WTC11 (cell line): Measurements from ENCODE around the gene XAGE1A. TPM values are rescaled to one million over a fixed set of nuclear protein-coding genes. Genes with fewer than 3 reads are reported as not detected.

Experiments used
- ATAC-seq: fragments of 200-7000 bp; cut with Tn5 transposase; 2 replicates; pipeline ENCODE4 v1.10.0; 2021; ENCODE audit warnings: mild to moderate bottlenecking, moderate library complexity
- CTCF ChIA-PET: fragments of 300-600 bp; sonication (Branson Sonifier 250); formaldehyde crosslinking; loops from one replicate; lab custom pipeline; 2021; ENCODE audit warnings: antibody characterized with exemption; lab: Charles Lee
- POLR2A ChIA-PET: fragments of 350-600 bp; sonication (Branson Sonifier 250); formaldehyde crosslinking; loops from one replicate; lab custom pipeline; 2021; ENCODE audit warnings: antibody characterized with exemption; lab: Charles Lee
- DNase-seq: peaks from one replicate; pipeline ENCODE4 v3.0.0; 2021; ENCODE audit warnings: low spot score
- H3K27ac Mint-ChIP-seq: 2 replicates; pipeline ENCODE4 v1.8.0; 2021; ENCODE audit warnings: mixed read lengths
- H3K27me3 Mint-ChIP-seq: 2 replicates; pipeline ENCODE4 v1.8.0; 2021; ENCODE audit warnings: low read depth, mild to moderate bottlenecking, moderate library complexity, mixed read lengths
- H3K36me3 Mint-ChIP-seq: 2 replicates; pipeline ENCODE4 v1.8.0; 2021; ENCODE audit warnings: mixed read lengths
- H3K4me1 Mint-ChIP-seq: 2 replicates; pipeline ENCODE4 v1.8.0; 2022; ENCODE audit warnings: mixed read lengths
- H3K4me3 Mint-ChIP-seq: 2 replicates; pipeline ENCODE4 v1.8.0; 2021; ENCODE audit warnings: mild to moderate bottlenecking, moderate library complexity, mixed read lengths
- H3K9me3 Mint-ChIP-seq: 2 replicates; pipeline ENCODE4 v1.8.0; 2021; ENCODE audit warnings: mixed read lengths
- ATF1 ChIP-seq: sonication (generic); formaldehyde crosslinking; IDR thresholded peaks from 2 replicates; pipeline ENCODE4 v1.8.1; 2023; ENCODE audit warnings: mild to moderate bottlenecking, moderate library complexity, missing genetic modification reagents
- ATF3 ChIP-seq: sonication (generic); formaldehyde crosslinking; conservative IDR thresholded peaks from 2 replicates; pipeline ENCODE4 v1.8.1; 2022; ENCODE audit warnings: mild to moderate bottlenecking, missing genetic modification reagents
- CREM ChIP-seq: sonication (generic); formaldehyde crosslinking; IDR thresholded peaks from 2 replicates; pipeline ENCODE4 v1.8.1; 2022; ENCODE audit warnings: mild to moderate bottlenecking, missing genetic modification reagents, moderate library complexity
- ETV6 ChIP-seq: sonication (generic); formaldehyde crosslinking; IDR thresholded peaks from 2 replicates; pipeline ENCODE4 v1.8.1; 2022; ENCODE audit warnings: mild to moderate bottlenecking, missing genetic modification reagents
- FOXP1 ChIP-seq: sonication (generic); formaldehyde crosslinking; IDR thresholded peaks from 2 replicates; pipeline ENCODE4 v1.8.0; 2022; ENCODE audit warnings: missing genetic modification reagents, mild to moderate bottlenecking, moderate library complexity, borderline replicate concordance
- MAX ChIP-seq: sonication (generic); formaldehyde crosslinking; IDR thresholded peaks from 2 replicates; pipeline ENCODE4 v1.8.0; 2022; ENCODE audit warnings: mild to moderate bottlenecking, missing genetic modification reagents
- MXD4 ChIP-seq: fragments of 250-450 bp; sonication (Bioruptor Pico); IDR thresholded peaks from 2 replicates; pipeline ENCODE4 v1.8.0; 2021; ENCODE audit warnings: mild to moderate bottlenecking, moderate library complexity, borderline replicate concordance
- NFATC4 ChIP-seq: fragments of 250-450 bp; sonication (Bioruptor Pico); IDR thresholded peaks from 2 replicates; pipeline ENCODE4 v1.9.0; 2021; ENCODE audit warnings: mild to moderate bottlenecking
- SP1 ChIP-seq: sonication (generic); formaldehyde crosslinking; conservative IDR thresholded peaks from 2 replicates; pipeline ENCODE4 v1.8.1; 2022; ENCODE audit warnings: missing genetic modification reagents
- TCF7 ChIP-seq: sonication (generic); formaldehyde crosslinking; IDR thresholded peaks from 2 replicates; pipeline ENCODE4 v1.8.0; 2022; ENCODE audit warnings: mild to moderate bottlenecking, low read depth, missing genetic modification reagents, moderate library complexity
- ZBTB21 ChIP-seq: sonication (generic); formaldehyde crosslinking; IDR thresholded peaks from 2 replicates; pipeline ENCODE4 v1.8.1; 2023; ENCODE audit warnings: mild to moderate bottlenecking, missing genetic modification reagents, borderline replicate concordance
- ZNF138 ChIP-seq: sonication (generic); formaldehyde crosslinking; conservative IDR thresholded peaks from 2 replicates; pipeline ENCODE4 v1.8.1; 2022; ENCODE audit warnings: mild to moderate bottlenecking, moderate library complexity, missing genetic modification reagents
- ZNF263 ChIP-seq: sonication (generic); formaldehyde crosslinking; IDR thresholded peaks from 2 replicates; pipeline ENCODE4 v1.8.1; 2022; ENCODE audit warnings: low read depth, mild to moderate bottlenecking, moderate library complexity, missing genetic modification reagents
- ZNF512 ChIP-seq: sonication (generic); formaldehyde crosslinking; IDR thresholded peaks from 2 replicates; pipeline ENCODE4 v1.8.1; 2022; ENCODE audit warnings: missing genetic modification reagents, borderline replicate concordance
- ZNF532 ChIP-seq: fragments of 250-450 bp; sonication (Bioruptor Pico); IDR thresholded peaks from 2 replicates; pipeline ENCODE4 v1.9.0; 2021; ENCODE audit warnings: mild to moderate bottlenecking, borderline replicate concordance
- total RNA-seq: library from RNA; stranded (reverse); gene quantifications from 3 replicates; pipeline ENCODE4 v1.2.3, GENCODE V29; 2021
- TF ChIP-seq, protein P1 (sequence below): sonication (generic); formaldehyde crosslinking; IDR thresholded peaks from 2 replicates; pipeline ENCODE4 v1.8.0; 2022; ENCODE audit warnings: mild to moderate bottlenecking, missing genetic modification reagents
- TF ChIP-seq, protein P2 (sequence below): sonication (generic); formaldehyde crosslinking; IDR thresholded peaks from 2 replicates; pipeline ENCODE4 v1.8.1; 2023; ENCODE audit warnings: mild to moderate bottlenecking, missing genetic modification reagents, borderline replicate concordance
- TF ChIP-seq, protein P3 (sequence below): sonication (generic); formaldehyde crosslinking; IDR thresholded peaks from 2 replicates; pipeline ENCODE4 v1.8.0; 2023; ENCODE audit warnings: mild to moderate bottlenecking, missing genetic modification reagents

Gene XAGE1A
- total RNA-seq, 1 experiment from 2014 or later = not detected

- H3K4me1 Mint-ChIP-seq = peaks cover 8% of the 10 kb centered on the region; the same call in 1 of the 2 replicates
- no peaks in the 10 kb centered on the region for H3K9me3 Mint-ChIP-seq
- H3K4me3 Mint-ChIP-seq = no peak overlapping the region
- ChIA-PET CTCF (no interaction called here), POLR2A (no interaction called here)
- no peaks in the 10 kb centered on the region for H3K36me3 Mint-ChIP-seq
- ATAC-seq (no peak), DNase-seq (no peak)
- no peaks in the 10 kb centered on the region; the same call in 1 of the 2 replicates for H3K27me3 Mint-ChIP-seq
- no peak overlapping the region for H3K27ac Mint-ChIP-seq
- TF ChIP-seq ETV6 (CRISPR knock-in tag) (no peak), ZBTB21 (CRISPR knock-in tag) (no peak), ZNF138 (no peak), FOXP1 (CRISPR knock-in tag) (no peak), ATF3 (CRISPR knock-in tag) (no peak), SP1 (CRISPR knock-in tag) (no peak), TCF7 (CRISPR knock-in tag) (no peak), ZNF532 (CRISPR knock-in tag) (no peak), ATF1 (CRISPR knock-in tag) (no peak), ZNF263 (CRISPR knock-in tag) (no peak)
- TF ChIP-seq, protein P1, sequence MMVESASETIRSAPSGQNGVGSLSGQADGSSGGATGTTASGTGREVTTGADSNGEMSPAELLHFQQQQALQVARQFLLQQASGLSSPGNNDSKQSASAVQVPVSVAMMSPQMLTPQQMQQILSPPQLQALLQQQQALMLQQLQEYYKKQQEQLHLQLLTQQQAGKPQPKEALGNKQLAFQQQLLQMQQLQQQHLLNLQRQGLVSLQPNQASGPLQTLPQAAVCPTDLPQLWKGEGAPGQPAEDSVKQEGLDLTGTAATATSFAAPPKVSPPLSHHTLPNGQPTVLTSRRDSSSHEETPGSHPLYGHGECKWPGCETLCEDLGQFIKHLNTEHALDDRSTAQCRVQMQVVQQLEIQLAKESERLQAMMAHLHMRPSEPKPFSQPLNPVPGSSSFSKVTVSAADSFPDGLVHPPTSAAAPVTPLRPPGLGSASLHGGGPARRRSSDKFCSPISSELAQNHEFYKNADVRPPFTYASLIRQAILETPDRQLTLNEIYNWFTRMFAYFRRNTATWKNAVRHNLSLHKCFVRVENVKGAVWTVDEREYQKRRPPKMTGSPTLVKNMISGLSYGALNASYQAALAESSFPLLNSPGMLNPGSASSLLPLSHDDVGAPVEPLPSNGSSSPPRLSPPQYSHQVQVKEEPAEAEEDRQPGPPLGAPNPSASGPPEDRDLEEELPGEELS (CRISPR knock-in tag) = no peak
These were observed 46.7 kb downstream of the XAGE1A start for GRCh38 chrX:52542311-52542710.

- POLR2A ChIA-PET = no interaction called here
- no peak for ATAC-seq
- Mint-ChIP-seq H3K4me3 (no peak overlapping the region), H3K4me1 (peaks cover 8% of the 10 kb centered on the region; the same call in 1 of the 2 replicates), H3K36me3 (no peaks in the 10 kb centered on the region), H3K27me3 (no peaks in the 10 kb centered on the region; the same call in 1 of the 2 replicates), H3K9me3 (no peaks in the 10 kb centered on the region), H3K27ac (no peak overlapping the region)
- no peak for DNase-seq
- CTCF ChIA-PET = interaction anchor here (0.8 kb wide), 1 partner anchor 18 kb away, joined by 3 read pairs; no protein-coding TSS in a partner anchor
- no peak for TF ChIP-seq CREM
- TF ChIP-seq ZNF512 (CRISPR knock-in tag) = no peak
- TF ChIP-seq, protein P2, sequence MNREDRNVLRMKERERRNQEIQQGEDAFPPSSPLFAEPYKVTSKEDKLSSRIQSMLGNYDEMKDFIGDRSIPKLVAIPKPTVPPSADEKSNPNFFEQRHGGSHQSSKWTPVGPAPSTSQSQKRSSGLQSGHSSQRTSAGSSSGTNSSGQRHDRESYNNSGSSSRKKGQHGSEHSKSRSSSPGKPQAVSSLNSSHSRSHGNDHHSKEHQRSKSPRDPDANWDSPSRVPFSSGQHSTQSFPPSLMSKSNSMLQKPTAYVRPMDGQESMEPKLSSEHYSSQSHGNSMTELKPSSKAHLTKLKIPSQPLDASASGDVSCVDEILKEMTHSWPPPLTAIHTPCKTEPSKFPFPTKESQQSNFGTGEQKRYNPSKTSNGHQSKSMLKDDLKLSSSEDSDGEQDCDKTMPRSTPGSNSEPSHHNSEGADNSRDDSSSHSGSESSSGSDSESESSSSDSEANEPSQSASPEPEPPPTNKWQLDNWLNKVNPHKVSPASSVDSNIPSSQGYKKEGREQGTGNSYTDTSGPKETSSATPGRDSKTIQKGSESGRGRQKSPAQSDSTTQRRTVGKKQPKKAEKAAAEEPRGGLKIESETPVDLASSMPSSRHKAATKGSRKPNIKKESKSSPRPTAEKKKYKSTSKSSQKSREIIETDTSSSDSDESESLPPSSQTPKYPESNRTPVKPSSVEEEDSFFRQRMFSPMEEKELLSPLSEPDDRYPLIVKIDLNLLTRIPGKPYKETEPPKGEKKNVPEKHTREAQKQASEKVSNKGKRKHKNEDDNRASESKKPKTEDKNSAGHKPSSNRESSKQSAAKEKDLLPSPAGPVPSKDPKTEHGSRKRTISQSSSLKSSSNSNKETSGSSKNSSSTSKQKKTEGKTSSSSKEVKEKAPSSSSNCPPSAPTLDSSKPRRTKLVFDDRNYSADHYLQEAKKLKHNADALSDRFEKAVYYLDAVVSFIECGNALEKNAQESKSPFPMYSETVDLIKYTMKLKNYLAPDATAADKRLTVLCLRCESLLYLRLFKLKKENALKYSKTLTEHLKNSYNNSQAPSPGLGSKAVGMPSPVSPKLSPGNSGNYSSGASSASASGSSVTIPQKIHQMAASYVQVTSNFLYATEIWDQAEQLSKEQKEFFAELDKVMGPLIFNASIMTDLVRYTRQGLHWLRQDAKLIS = no peak
- no peak for TF ChIP-seq MXD4 (CRISPR knock-in tag)
- TF ChIP-seq ZNF138 = no peak
- TF ChIP-seq, protein P3, sequence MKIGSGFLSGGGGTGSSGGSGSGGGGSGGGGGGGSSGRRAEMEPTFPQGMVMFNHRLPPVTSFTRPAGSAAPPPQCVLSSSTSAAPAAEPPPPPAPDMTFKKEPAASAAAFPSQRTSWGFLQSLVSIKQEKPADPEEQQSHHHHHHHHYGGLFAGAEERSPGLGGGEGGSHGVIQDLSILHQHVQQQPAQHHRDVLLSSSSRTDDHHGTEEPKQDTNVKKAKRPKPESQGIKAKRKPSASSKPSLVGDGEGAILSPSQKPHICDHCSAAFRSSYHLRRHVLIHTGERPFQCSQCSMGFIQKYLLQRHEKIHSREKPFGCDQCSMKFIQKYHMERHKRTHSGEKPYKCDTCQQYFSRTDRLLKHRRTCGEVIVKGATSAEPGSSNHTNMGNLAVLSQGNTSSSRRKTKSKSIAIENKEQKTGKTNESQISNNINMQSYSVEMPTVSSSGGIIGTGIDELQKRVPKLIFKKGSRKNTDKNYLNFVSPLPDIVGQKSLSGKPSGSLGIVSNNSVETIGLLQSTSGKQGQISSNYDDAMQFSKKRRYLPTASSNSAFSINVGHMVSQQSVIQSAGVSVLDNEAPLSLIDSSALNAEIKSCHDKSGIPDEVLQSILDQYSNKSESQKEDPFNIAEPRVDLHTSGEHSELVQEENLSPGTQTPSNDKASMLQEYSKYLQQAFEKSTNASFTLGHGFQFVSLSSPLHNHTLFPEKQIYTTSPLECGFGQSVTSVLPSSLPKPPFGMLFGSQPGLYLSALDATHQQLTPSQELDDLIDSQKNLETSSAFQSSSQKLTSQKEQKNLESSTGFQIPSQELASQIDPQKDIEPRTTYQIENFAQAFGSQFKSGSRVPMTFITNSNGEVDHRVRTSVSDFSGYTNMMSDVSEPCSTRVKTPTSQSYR = no peak
- no peak for TF ChIP-seq NFATC4 (CRISPR knock-in tag)
- TF ChIP-seq MAX (CRISPR knock-in tag) = no peak
- TF ChIP-seq ZBTB21 (CRISPR knock-in tag) = no peak
These were observed 48.7 kb downstream of the XAGE1A start for GRCh38 chrX:52544147-52544840.
